Transverse colon (tissue), 4 donors: ENCODE data around the gene SEMA4D.

Experiments
- CTCF ChIP-seq, 5 experiments: fragments of 200-600 bp in 3 of 5; fragments of 450-650 bp in 2 of 5; sonication (generic) in 3 of 5; IDR thresholded peaks; 1 replicate in 2 of 5; 2 replicates in 3 of 5; pipeline ENCODE4 v1.5.1; 2016 to 2017; ENCODE audit warnings: antibody characterized with exemption in 5 of 5, inconsistent platforms in 3 of 5, mild to moderate bottlenecking in 2 of 5, moderate library complexity in 1 of 5
- POLR2A ChIP-seq: fragments of 450-650 bp; IDR thresholded peaks from one replicate; pipeline ENCODE4 v1.6.1; 2016; ENCODE audit warnings: antibody characterized with exemption, mild to moderate bottlenecking, moderate library complexity
- POLR2AphosphoS5 ChIP-seq, 3 donors: sonication (generic); formaldehyde crosslinking; IDR thresholded peaks; one replicate each; pipeline ENCODE4 v1.6.1; 2016; ENCODE audit warnings: antibody characterized with exemption in 3 of 3

- TF ChIP-seq CTCF (IDR thresholded peaks at IDR 0.05) (no peak), POLR2A (no peak), POLR2AphosphoS5 (IDR thresholded peaks at IDR 0.05) (no peak)
Measured at GRCh38 chr9:89492586-89492985, 5.3 kb downstream of the SEMA4D start.
